Neural progenitor cell (in vitro differentiated cells): ENCODE results near the gene CHRD. TPM values are rescaled to one million over a fixed set of nuclear protein-coding genes. Genes with fewer than 3 reads are reported as not detected.

ENCODE experiments used
- DNase-seq: peaks from one replicate; pipeline ENCODE4 v3.0.0-alpha.2; 2016; ENCODE audit warnings: low spot score
- H2AFZ ChIP-seq: fragments of 200-600 bp; sonication (generic); replicated peaks from 2 replicates; pipeline ENCODE4 v1.6.1; 2016; ENCODE audit warnings: antibody characterized with exemption
- H3F3A ChIP-seq: fragments of 200-600 bp; sonication (generic); 2 replicates; pipeline ENCODE4 v1.6.1; 2016; ENCODE audit warnings: antibody characterized with exemption, low read depth
- H3K27ac ChIP-seq: fragments of 200-600 bp; sonication (generic); 2 replicates; pipeline ENCODE4 v1.5.1; 2016; ENCODE audit warnings: mild to moderate bottlenecking
- H3K27me3 ChIP-seq: fragments of 200-600 bp; sonication (generic); 2 replicates; pipeline ENCODE4 v1.6.1; 2016; ENCODE audit warnings: mild to moderate bottlenecking, moderate library complexity
- H3K36me3 ChIP-seq: fragments of 200-600 bp; sonication (generic); 2 replicates; pipeline ENCODE4 v1.5.1; 2016
- H3K4me1 ChIP-seq: fragments of 200-600 bp; sonication (generic); 2 replicates; pipeline ENCODE4 v1.6.1; 2016; ENCODE audit warnings: mixed run types
- H3K4me2 ChIP-seq: fragments of 200-600 bp; sonication (generic); 2 replicates; pipeline ENCODE4 v1.6.1; 2016
- H3K4me3 ChIP-seq: fragments of 200-600 bp; sonication (generic); 2 replicates; pipeline ENCODE4 v1.5.1; 2016
- H3K79me2 ChIP-seq: fragments of 200-600 bp; sonication (generic); 2 replicates; pipeline ENCODE4 v1.6.1; 2016; ENCODE audit warnings: low read depth
- H3K9ac ChIP-seq: fragments of 200-600 bp; sonication (generic); 2 replicates; pipeline ENCODE4 v1.6.1; 2016
- H3K9me3 ChIP-seq: fragments of 200-600 bp; sonication (generic); 2 replicates; pipeline ENCODE4 v1.5.1; 2016; ENCODE audit warnings: low read depth
- H4K20me1 ChIP-seq: fragments of 200-600 bp; sonication (generic); 2 replicates; pipeline ENCODE4 v1.6.1; 2016; ENCODE audit warnings: low read depth
- H3K27ac Mint-ChIP-seq: 3 replicates; pipeline ENCODE4 v1.8.0; 2021; ENCODE audit warnings: mixed read lengths
- H3K27me3 Mint-ChIP-seq: 2 replicates; pipeline ENCODE4 v1.8.0; 2022; ENCODE audit warnings: low read depth, mild to moderate bottlenecking, inconsistent platforms, moderate library complexity, mixed read lengths; ENCODE audit not compliant: insufficient read depth
- H3K36me3 Mint-ChIP-seq: 3 replicates; pipeline ENCODE4 v1.8.0; 2021; ENCODE audit warnings: mixed read lengths
- H3K4me1 Mint-ChIP-seq: 3 replicates; pipeline ENCODE4 v1.8.0; 2021; ENCODE audit warnings: mixed read lengths
- H3K4me3 Mint-ChIP-seq: 3 replicates; pipeline ENCODE4 v1.8.0; 2021; ENCODE audit warnings: mild to moderate bottlenecking, moderate library complexity, mixed read lengths
- H3K9me3 Mint-ChIP-seq: 3 replicates; pipeline ENCODE4 v1.8.0; 2020; ENCODE audit warnings: mixed read lengths
- CTCF ChIP-seq: fragments of 200-600 bp; sonication (generic); IDR thresholded peaks from 2 replicates; pipeline ENCODE4 v1.5.1; 2017; ENCODE audit warnings: antibody characterized with exemption, mild to moderate bottlenecking
- EZH2 ChIP-seq: fragments of 200-600 bp; sonication (generic); IDR thresholded peaks from 2 replicates; pipeline ENCODE4 v1.6.1; 2017; ENCODE audit warnings: antibody characterized with exemption, mild to moderate bottlenecking, moderate library complexity
- EZH2phosphoT487 ChIP-seq: fragments of 200-600 bp; sonication (generic); IDR thresholded peaks from 2 replicates; pipeline ENCODE4 v1.6.1; 2017; ENCODE audit warnings: antibody characterized with exemption
- total RNA-seq: library from RNA; depleted of rRNA; stranded (reverse); fragments of >200 nt; gene quantifications from 2 replicates; pipeline ENCODE4 v1.2.3, GENCODE V29; 2015; ENCODE audit warnings: low replicate concordance

The CHRD gene
- total RNA-seq: 2.3 and 6.8 TPM in 2 replicates

- Histone ChIP-seq H3K4me3 (peak within 1 kb of the TSS; percentile 67), H3K4me1 (peaks cover 34% of the 10 kb centered on the region), H3K27ac (no peak within 1 kb of the TSS), H2AFZ (peak within 1 kb of the TSS; percentile 78), H3K4me2 (peak within 1 kb of the TSS; percentile 88), H3K27me3 (peaks cover 49% of the 10 kb centered on the region), H4K20me1 (peaks cover 8% of the 10 kb centered on the region), H3K36me3 (no peaks in the 10 kb centered on the region), H3K9me3 (no peaks in the 10 kb centered on the region), H3K9ac (no peak within 1 kb of the TSS), H3K79me2 (no peaks in the 10 kb centered on the region), H3F3A (peaks cover 32% of the 10 kb centered on the region)
- Mint-ChIP-seq H3K27me3 (peaks cover 42% of the 10 kb centered on the region), H3K4me1 (peaks cover 24% of the 10 kb centered on the region), H3K9me3 (no peaks in the 10 kb centered on the region), H3K27ac (peak within 1 kb of the TSS; percentile 7), H3K36me3 (no peaks in the 10 kb centered on the region), H3K4me3 (peak within 1 kb of the TSS; percentile 85)
- no peak for TF ChIP-seq EZH2
- TF ChIP-seq CTCF: no peak
- TF ChIP-seq EZH2phosphoT487: no peak
- DNase-seq: peak; percentile 59
Measured at GRCh38 chr3:184379358-184380184, at the start of gene CHRD. TSS of gene CHRD (plus strand) at chr3:184380054. CDS start at chr3:184380319, 265 bp downstream.

DNA sequence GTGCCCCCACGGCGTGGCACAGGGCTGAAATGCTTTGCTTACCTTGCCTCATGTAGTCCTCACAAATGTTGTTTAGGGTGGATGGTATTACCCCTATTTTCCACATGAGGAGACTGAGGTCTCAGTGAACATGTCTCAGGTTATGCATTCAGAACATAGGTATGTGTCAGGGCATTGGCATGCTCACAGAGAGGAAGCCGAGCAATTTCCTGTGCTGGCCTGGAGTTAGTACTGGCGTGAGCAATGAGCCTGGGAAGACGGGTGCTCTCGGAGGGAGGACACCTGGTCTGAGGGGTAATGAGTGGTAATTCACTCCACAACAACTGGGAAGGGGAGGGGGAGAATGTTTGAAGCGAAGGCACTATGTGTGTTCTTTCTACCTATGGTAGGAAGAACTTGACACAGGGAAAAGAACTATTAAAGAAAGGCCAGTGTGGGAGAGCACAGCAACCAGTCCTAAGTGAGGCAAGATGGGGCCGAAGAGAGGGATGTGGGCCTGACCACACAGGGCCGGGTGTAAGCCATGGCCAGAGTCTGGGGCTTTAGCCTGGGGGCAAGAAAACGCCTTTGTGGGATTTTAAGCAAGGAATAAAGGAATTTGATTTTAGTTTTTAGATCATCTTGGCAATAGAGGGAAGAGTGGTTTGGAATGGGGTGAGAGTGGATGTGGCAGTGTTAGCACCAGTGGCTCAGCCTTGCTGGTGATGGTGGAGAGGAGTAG, 47.3 kb upstream of the CHRD start:
- Histone ChIP-seq H3K27me3 (no peaks in the 10 kb centered on the region), H2AFZ (no peak overlapping the region), H3K36me3 (no peaks in the 10 kb centered on the region), H3K79me2 (peaks cover 14% of the 10 kb centered on the region), H3K4me1 (peaks cover 9% of the 10 kb centered on the region), H3F3A (peaks cover 49% of the 10 kb centered on the region), H4K20me1 (peaks cover 53% of the 10 kb centered on the region), H3K9me3 (no peaks in the 10 kb centered on the region), H3K27ac (no peak overlapping the region), H3K9ac (no peak overlapping the region), H3K4me2 (no peak overlapping the region), H3K4me3 (no peak overlapping the region)
- Mint-ChIP-seq H3K27ac (no peak overlapping the region), H3K36me3 (peaks cover 37% of the 10 kb centered on the region), H3K27me3 (peaks cover 2% of the 10 kb centered on the region), H3K4me3 (no peak overlapping the region), H3K9me3 (no peaks in the 10 kb centered on the region), H3K4me1 (peaks cover 15% of the 10 kb centered on the region)
- TF ChIP-seq CTCF (no peak), EZH2phosphoT487 (no peak), EZH2 (no peak)
- no peak for DNase-seq

- Histone ChIP-seq H3K4me1 (peaks cover 12% of the 10 kb centered on the region), H3K9ac (no peak overlapping the region), H3K27ac (no peak overlapping the region), H3F3A (peaks cover 56% of the 10 kb centered on the region), H3K4me3 (no peak overlapping the region), H3K79me2 (peaks cover 20% of the 10 kb centered on the region), H3K9me3 (no peaks in the 10 kb centered on the region), H3K36me3 (no peaks in the 10 kb centered on the region), H3K27me3 (no peaks in the 10 kb centered on the region), H2AFZ (no peak overlapping the region), H3K4me2 (no peak overlapping the region), H4K20me1 (peaks cover 56% of the 10 kb centered on the region)
- peaks cover 2% of the 10 kb centered on the region for H3K27me3 Mint-ChIP-seq
- no peak overlapping the region for H3K4me3 Mint-ChIP-seq
- DNase-seq: no peak
- H3K27ac Mint-ChIP-seq: no peak overlapping the region
- TF ChIP-seq EZH2phosphoT487: no peak
- TF ChIP-seq EZH2: no peak
- no peak for TF ChIP-seq CTCF
- H3K36me3 Mint-ChIP-seq: peaks cover 33% of the 10 kb centered on the region
- no peaks in the 10 kb centered on the region for H3K9me3 Mint-ChIP-seq
- H3K4me1 Mint-ChIP-seq: peaks cover 21% of the 10 kb centered on the region
Measured at GRCh38 chr3:184333190-184333589, 46.7 kb upstream of the CHRD start.
